CD14-positive monocyte (primary cell): ENCODE results near the gene CUL7. TPM values are rescaled to one million over a fixed set of nuclear protein-coding genes. Genes with fewer than 3 reads are reported as not detected.

ENCODE experiments used
- DNase-seq, 3 donors: peaks; one replicate each; pipeline ENCODE4 v3.0.0-alpha.2; 2011 to 2022
- H2AFZ ChIP-seq: 2 replicates; pipeline ENCODE4 v1.6.0; 2012; ENCODE audit warnings: mild to moderate bottlenecking, low read depth, low read length, inconsistent platforms; ENCODE audit not compliant: insufficient read depth, poor library complexity, severe bottlenecking
- H3K27ac ChIP-seq, 2 donors: 1 replicate in 1 of 2; 2 replicates in 1 of 2; pipeline ENCODE4 v1.5.1; 2012 to 2013; ENCODE audit warnings: low read length in 2 of 2, control low read depth in 1 of 2, inconsistent platforms in 1 of 2, low read depth in 1 of 2, mild to moderate bottlenecking in 1 of 2
- H3K27me3 ChIP-seq, 2 donors: one replicate each; pipeline versions ENCODE4 v1.6.0 to v1.6.1; 2011 to 2013; ENCODE audit warnings: low read length in 2 of 2; ENCODE audit not compliant: control insufficient read depth in 2 of 2, insufficient read depth in 2 of 2
- H3K36me3 ChIP-seq, 2 donors: replicated peaks in 1 of 2; 1 replicate in 1 of 2; 2 replicates in 1 of 2; pipeline versions ENCODE4 v1.5.1 to v1.6.1; 2012 to 2013; ENCODE audit warnings: low read length in 2 of 2, control low read depth in 1 of 2, inconsistent platforms in 1 of 2, mild to moderate bottlenecking in 1 of 2; ENCODE audit not compliant: insufficient read depth in 2 of 2, control insufficient read depth in 1 of 2
- H3K4me1 ChIP-seq, 2 donors: 1 replicate in 1 of 2; 2 replicates in 1 of 2; pipeline versions ENCODE4 v1.5.1 to v1.6.1; 2012 to 2013; ENCODE audit warnings: low read length in 2 of 2, control low read depth in 1 of 2, inconsistent platforms in 1 of 2, mild to moderate bottlenecking in 1 of 2, moderate library complexity in 1 of 2; ENCODE audit not compliant: insufficient read depth in 2 of 2, control insufficient read depth in 1 of 2
- H3K4me2 ChIP-seq: replicated peaks from 2 replicates; pipeline ENCODE3; 2012; ENCODE audit warnings: low read length, moderate library complexity, mild to moderate bottlenecking; ENCODE audit not compliant: poor library complexity, severe bottlenecking; ENCODE audit errors: extremely low read depth
- H3K4me3 ChIP-seq, 3 experiments: fragments of 200-600 bp in 1 of 3; sonication (generic) in 1 of 3; replicated peaks in 1 of 3; 1 replicate in 2 of 3; 2 replicates in 1 of 3; pipeline ENCODE4 v1.5.1; 2011 to 2013; ENCODE audit warnings: low read length in 3 of 3, mild to moderate bottlenecking in 3 of 3, control low read depth in 2 of 3, low read depth in 2 of 3, inconsistent platforms in 1 of 3, moderate library complexity in 1 of 3
- H3K79me2 ChIP-seq: 2 replicates; pipeline ENCODE4 v1.6.0; 2012; ENCODE audit warnings: mild to moderate bottlenecking, control low read depth, inconsistent platforms, low read length, moderate library complexity; ENCODE audit not compliant: insufficient read depth
- H3K9ac ChIP-seq: 2 replicates; pipeline ENCODE4 v1.6.0; 2017; ENCODE audit warnings: low read length, mild to moderate bottlenecking; ENCODE audit not compliant: insufficient read depth, poor library complexity, severe bottlenecking
- H3K9me3 ChIP-seq, 2 donors: replicated peaks in 1 of 2; 1 replicate in 1 of 2; 2 replicates in 1 of 2; pipeline versions ENCODE4 v1.5.1 to v1.6.1; 2012 to 2013; ENCODE audit warnings: low read length in 2 of 2, control low read depth in 1 of 2; ENCODE audit not compliant: control insufficient read depth in 1 of 2, insufficient read depth in 1 of 2
- H4K20me1 ChIP-seq: 2 replicates; pipeline ENCODE4 v1.6.0; 2012; ENCODE audit warnings: mild to moderate bottlenecking, low read length, control low read depth, moderate library complexity; ENCODE audit not compliant: insufficient read depth
- H3K27ac Mint-ChIP-seq, 7 donors: one replicate each; pipeline ENCODE4 v1.8.0; 2020; ENCODE audit warnings: mild to moderate bottlenecking in 7 of 7, mixed read lengths in 7 of 7, moderate library complexity in 6 of 7, inconsistent platforms in 2 of 7
- H3K27me3 Mint-ChIP-seq, 3 donors: one replicate each; pipeline ENCODE4 v1.8.0; 2021 to 2022; ENCODE audit warnings: low read depth in 3 of 3, mild to moderate bottlenecking in 3 of 3, mixed read lengths in 3 of 3, moderate library complexity in 3 of 3, inconsistent platforms in 1 of 3
- H3K36me3 Mint-ChIP-seq, 2 donors: one replicate each; pipeline ENCODE4 v1.8.0; 2020; ENCODE audit warnings: mixed read lengths in 2 of 2, inconsistent platforms in 1 of 2, mild to moderate bottlenecking in 1 of 2
- H3K4me1 Mint-ChIP-seq: one replicate; pipeline ENCODE4 v1.8.0; 2020; ENCODE audit warnings: mild to moderate bottlenecking, mixed read lengths
- H3K4me3 Mint-ChIP-seq, 2 donors: one replicate each; pipeline ENCODE4 v1.8.0; 2020; ENCODE audit warnings: mild to moderate bottlenecking in 2 of 2, mixed read lengths in 2 of 2, moderate library complexity in 1 of 2
- H3K9me3 Mint-ChIP-seq, 7 donors: one replicate each; pipeline ENCODE4 v1.8.0; 2020 to 2022; ENCODE audit warnings: mixed read lengths in 7 of 7, mild to moderate bottlenecking in 6 of 7, moderate library complexity in 6 of 7, inconsistent platforms in 2 of 7
- WGBS: methylation state at CpG from one replicate; pipeline ENCODE4 v1.1.5; 2013; ENCODE audit warnings: missing lambda C conversion rate; ENCODE audit not compliant: insufficient coverage; 5-methylcytosine and 5-hydroxymethylcytosine counted together
- intact Hi-C, 2 donors: fragments of 100-400 bp; cut with micrococcal nuclease; formaldehyde crosslinking; loops; one replicate each; pipeline versions ENCODE4 v1.15.0 to v1.15.1; 2023
- polyA plus RNA-seq, 3 donors: library from polyadenylated mRNA; depleted of rRNA in 1 of 3; unstranded in 2 of 3; stranded (reverse) in 1 of 3; fragments of 300-500 nt in 2 of 3; fragments of >200 nt in 1 of 3; fragmentation: Illumina TruSeq in 2 of 3; gene quantifications; 1 replicate in 2 of 3; 2 replicates in 1 of 3; pipeline ENCODE4 v1.2.3, GENCODE V29; 2012 to 2021
- TF ChIP-seq, protein P1 (sequence below): fragments of 200-600 bp; IDR thresholded peaks from one replicate; pipeline ENCODE4 v1.8.0; 2022; ENCODE audit warnings: antibody characterized with exemption, mild to moderate bottlenecking

CUL7 gene
- polyA plus RNA-seq, 3 donors = 1.2 to 11.6 (median 2.4) TPM

DNA sequence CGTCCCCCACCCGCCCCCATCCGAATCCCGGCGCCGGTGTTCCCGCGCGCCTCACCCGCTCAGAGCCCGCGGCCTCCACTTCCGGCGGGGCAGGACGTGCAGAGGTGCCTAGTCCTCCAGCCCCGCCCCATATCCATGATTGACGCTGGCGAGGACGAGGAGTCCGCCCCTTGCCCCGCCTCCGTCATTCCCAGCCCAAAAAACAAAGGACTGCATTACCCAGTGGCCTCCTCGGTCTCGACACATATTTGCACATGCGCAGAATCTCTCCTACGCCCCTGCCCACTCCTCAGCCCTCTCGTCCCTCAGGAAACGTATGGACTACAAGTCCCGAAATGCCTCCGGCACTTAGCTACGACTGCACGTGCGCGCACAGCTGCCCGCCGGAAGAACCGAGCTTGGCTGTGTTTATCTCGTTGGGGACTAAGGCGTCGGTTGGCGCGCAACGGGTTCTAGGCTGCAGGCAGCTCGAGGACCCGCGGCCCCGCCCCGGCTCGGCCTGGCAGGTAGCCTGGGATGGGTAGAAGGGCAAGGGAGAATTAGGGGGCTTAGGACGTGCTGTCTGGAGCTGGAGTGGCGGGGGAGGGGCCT lies 39.7 kb downstream of the CUL7 start, which contains the start of the genes KLHDC3 and MEA1:
TSS of gene KLHDC3 (plus strand) at position 407 of the 591 bp plus-strand sequence. CDS start 2,944 bp downstream, outside the sequence.
TSS of gene MEA1 (minus strand) at position 104 of the 591 bp plus-strand sequence. CDS start 133 bp downstream, outside the sequence.
- WGBS = under 1% methylated on average over 47 of the region's 51 CpGs
- H4K20me1 ChIP-seq = peaks cover 44% of the 10 kb centered on the region
- H3K79me2 ChIP-seq = peaks cover 59% of the 10 kb centered on the region
- Mint-ChIP-seq H3K4me1 (peaks cover 39% of the 10 kb centered on the region), H3K9me3 (no peaks in the 10 kb centered on the region), H3K27ac (peak within 1 kb of the TSS; percentile 80 to 95 (median 91)), H3K36me3 (peaks cover 47 to 53% of the 10 kb centered on the region in 2 donors), H3K27me3 (peaks cover 0 to 3% (median 3%) of the 10 kb centered on the region in 3 donors), H3K4me3 (peak within 1 kb of the TSS; percentile 91 to 98)
- peak within 1 kb of the TSS; percentile 69 to 96 (median 73) for H3K4me3 ChIP-seq
- peak within 1 kb of the TSS; percentile 71 for H3K9ac ChIP-seq
- H3K4me1 ChIP-seq = peaks cover 38 to 41% of the 10 kb centered on the region in 2 donors
- H2AFZ ChIP-seq = peak within 1 kb of the TSS; percentile 92
- peak; percentile 99 for DNase-seq
- no peaks in the 10 kb centered on the region for H3K9me3 ChIP-seq
- H3K4me2 ChIP-seq = peak within 1 kb of the TSS; percentile 96
- intact Hi-C loops = loop anchor here (2.0 to 10.0 kb wide), 4 partner anchors 37 to 501 kb away; partner anchors contain the start of genes KLC4 (in 2 of the 2), MRPL2 (in 2 of the 2), PEX6 (in 2 of the 2) and LRRC73 (in 1 of the 2)
- TF ChIP-seq, protein P1, sequence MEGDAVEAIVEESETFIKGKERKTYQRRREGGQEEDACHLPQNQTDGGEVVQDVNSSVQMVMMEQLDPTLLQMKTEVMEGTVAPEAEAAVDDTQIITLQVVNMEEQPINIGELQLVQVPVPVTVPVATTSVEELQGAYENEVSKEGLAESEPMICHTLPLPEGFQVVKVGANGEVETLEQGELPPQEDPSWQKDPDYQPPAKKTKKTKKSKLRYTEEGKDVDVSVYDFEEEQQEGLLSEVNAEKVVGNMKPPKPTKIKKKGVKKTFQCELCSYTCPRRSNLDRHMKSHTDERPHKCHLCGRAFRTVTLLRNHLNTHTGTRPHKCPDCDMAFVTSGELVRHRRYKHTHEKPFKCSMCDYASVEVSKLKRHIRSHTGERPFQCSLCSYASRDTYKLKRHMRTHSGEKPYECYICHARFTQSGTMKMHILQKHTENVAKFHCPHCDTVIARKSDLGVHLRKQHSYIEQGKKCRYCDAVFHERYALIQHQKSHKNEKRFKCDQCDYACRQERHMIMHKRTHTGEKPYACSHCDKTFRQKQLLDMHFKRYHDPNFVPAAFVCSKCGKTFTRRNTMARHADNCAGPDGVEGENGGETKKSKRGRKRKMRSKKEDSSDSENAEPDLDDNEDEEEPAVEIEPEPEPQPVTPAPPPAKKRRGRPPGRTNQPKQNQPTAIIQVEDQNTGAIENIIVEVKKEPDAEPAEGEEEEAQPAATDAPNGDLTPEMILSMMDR = no peak
- peak within 1 kb of the TSS in 1 of 2 donors; percentile 71 for H3K27ac ChIP-seq
- peaks cover 54 to 55% of the 10 kb centered on the region in 2 donors for H3K36me3 ChIP-seq
- H3K27me3 ChIP-seq = no peaks in the 10 kb centered on the region

DNA sequence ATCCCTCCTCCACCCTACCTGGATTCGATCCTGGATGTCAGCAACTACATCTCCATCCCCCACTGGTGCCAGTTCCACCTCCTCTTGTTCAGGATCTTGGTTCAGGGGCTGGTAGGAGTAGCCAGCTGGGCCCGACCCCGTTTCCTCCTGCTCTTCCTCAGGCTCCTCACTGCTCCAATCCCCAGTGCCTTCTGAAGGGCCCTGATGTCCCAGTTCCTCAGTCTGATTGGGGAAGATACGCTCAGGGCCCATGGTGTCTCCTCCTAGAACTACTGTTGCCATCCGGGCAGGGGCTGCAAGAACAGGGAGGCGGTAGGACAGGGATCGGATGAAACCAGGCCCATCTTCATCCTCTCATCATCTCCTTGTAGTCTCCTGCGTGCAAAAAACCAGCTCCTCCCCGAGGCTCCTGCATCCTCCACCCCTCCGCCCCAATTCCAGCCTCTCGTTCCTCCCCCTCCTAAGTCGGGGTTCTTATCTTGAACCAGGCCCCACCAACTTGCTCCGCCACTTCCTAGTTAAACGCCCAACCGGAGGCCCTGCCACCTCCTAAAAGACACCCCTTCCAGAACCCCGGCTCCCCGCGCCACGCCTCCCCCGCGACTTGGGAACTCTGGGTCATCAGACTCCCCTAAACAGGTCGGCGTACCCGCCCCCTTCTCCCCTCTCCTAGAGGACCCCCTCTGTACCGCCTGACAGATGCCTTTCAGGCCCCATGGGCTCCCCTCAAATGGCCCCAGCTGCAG lies 40.4 kb downstream of the CUL7 start:
- Histone ChIP-seq H4K20me1 (peaks cover 39% of the 10 kb centered on the region), H3K79me2 (peaks cover 59% of the 10 kb centered on the region), H3K4me3 (peak overlapping the region; percentile 64 to 96 (median 73)), H3K9me3 (no peaks in the 10 kb centered on the region), H3K27me3 (no peaks in the 10 kb centered on the region), H3K36me3 (peaks cover 55% of the 10 kb centered on the region in 2 donors), H3K4me1 (peaks cover 38 to 41% of the 10 kb centered on the region in 2 donors), H3K4me2 (peak overlapping the region; percentile 96), H3K27ac (peak overlapping the region in 1 of 2 donors; percentile 59), H2AFZ (peak overlapping the region; percentile 92), H3K9ac (peak overlapping the region; percentile 71)
- DNase-seq = peak in 2 of 3 donors; percentile 6 to 18
- Mint-ChIP-seq H3K9me3 (no peaks in the 10 kb centered on the region), H3K36me3 (peaks cover 47 to 53% of the 10 kb centered on the region in 2 donors), H3K4me3 (peak overlapping the region; percentile 91 to 98), H3K27ac (peak overlapping the region; percentile 76 to 95 (median 91)), H3K27me3 (peaks cover 0 to 3% (median 3%) of the 10 kb centered on the region in 3 donors), H3K4me1 (peaks cover 39% of the 10 kb centered on the region)
- WGBS = 3% methylated on average over 22 of the region's 25 CpGs
- intact Hi-C loops = loop anchor here (5.0 to 10.0 kb wide), 3 partner anchors 36 to 502 kb away; partner anchors contain the start of genes PEX6 (in 2 of the 2), LRRC73 (in 1 of the 2), POLR1C (in 1 of the 2) and YIPF3 (in 1 of the 2)
- TF ChIP-seq, protein P1 = no peak
